Effector memory CD8-positive, alpha-beta T cell (primary cell): ENCODE measurements around the gene TLCD5.

Experiments used
- ATAC-seq: fragments of 150-1000 bp; cut with Tn5 transposase; replicated peaks from 2 replicates; pipeline ENCODE4 v1.10.0; 2021; ENCODE audit warnings: mild to moderate bottlenecking, moderate library complexity
- DNase-seq, 3 experiments: peaks; one replicate each; pipeline ENCODE4 v3.0.0; 2021
- H3K27ac Mint-ChIP-seq, 2 donors: one replicate each; pipeline ENCODE4 v1.8.0; 2022; ENCODE audit warnings: mild to moderate bottlenecking in 2 of 2, mixed read lengths in 2 of 2, moderate library complexity in 2 of 2
- H3K27me3 Mint-ChIP-seq, 2 donors: one replicate each; pipeline ENCODE4 v1.8.0; 2022; ENCODE audit warnings: mixed read lengths in 2 of 2
- H3K36me3 Mint-ChIP-seq: one replicate; pipeline ENCODE4 v1.8.0; 2022; ENCODE audit warnings: mild to moderate bottlenecking, moderate library complexity, mixed read lengths; ENCODE audit not compliant: insufficient read depth
- H3K4me1 Mint-ChIP-seq, 2 donors: one replicate each; pipeline ENCODE4 v1.8.0; 2022; ENCODE audit warnings: low read depth in 2 of 2, mixed read lengths in 2 of 2
- H3K4me3 Mint-ChIP-seq, 2 donors: one replicate each; pipeline ENCODE4 v1.8.0; 2022; ENCODE audit warnings: mild to moderate bottlenecking in 2 of 2, mixed read lengths in 2 of 2, moderate library complexity in 2 of 2
- H3K9me3 Mint-ChIP-seq, 2 donors: one replicate each; pipeline ENCODE4 v1.8.0; 2022; ENCODE audit warnings: mixed read lengths in 2 of 2

The TLCD5 gene

GRCh38 chr11:120352405-120352804 is 27.3 kb downstream of the TLCD5 start:
- DNase-seq (no peak), ATAC-seq (no peak)
- Mint-ChIP-seq H3K27ac (no peak overlapping the region), H3K9me3 (no peaks in the 10 kb centered on the region), H3K4me3 (no peak overlapping the region), H3K27me3 (peaks cover 47 to 72% of the 10 kb centered on the region in 2 donors), H3K36me3 (no peaks in the 10 kb centered on the region), H3K4me1 (peaks cover 0 to 4% of the 10 kb centered on the region in 2 donors)

DNA sequence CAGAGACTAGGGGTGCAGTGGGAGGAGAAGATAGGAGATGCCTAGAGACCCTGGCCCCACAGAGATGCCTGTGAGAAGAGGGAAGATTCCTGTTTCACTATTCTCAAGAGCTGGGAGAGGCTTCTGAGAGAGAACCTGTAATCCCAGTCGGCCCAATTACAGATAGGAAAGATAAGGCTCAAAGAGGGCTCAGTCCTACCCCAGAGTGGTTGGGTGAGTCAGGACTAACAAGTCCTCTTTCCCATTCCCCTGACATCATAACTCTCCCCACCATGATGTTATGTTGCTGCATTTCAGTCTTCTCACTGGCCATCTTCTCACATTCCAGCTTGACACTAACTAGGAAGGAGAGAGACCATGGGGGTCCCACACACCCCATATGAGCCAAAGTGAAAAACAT is 29.0 kb downstream of the TLCD5 start:
- DNase-seq (no peak), ATAC-seq (no peak)
- no peaks in the 10 kb centered on the region for H3K9me3 Mint-ChIP-seq
- H3K4me3 Mint-ChIP-seq: no peak overlapping the region
- no peak overlapping the region for H3K27ac Mint-ChIP-seq
- H3K4me1 Mint-ChIP-seq: no peaks in the 10 kb centered on the region
- peaks cover 47 to 67% of the 10 kb centered on the region in 2 donors for H3K27me3 Mint-ChIP-seq
- H3K36me3 Mint-ChIP-seq: no peaks in the 10 kb centered on the region

GRCh38 chr11:120354779-120355178 is 29.7 kb downstream of the TLCD5 start:
- no peaks in the 10 kb centered on the region for H3K9me3 Mint-ChIP-seq
- ATAC-seq (no peak), DNase-seq (no peak)
- H3K4me3 Mint-ChIP-seq: no peak overlapping the region
- H3K36me3 Mint-ChIP-seq: no peaks in the 10 kb centered on the region
- no peaks in the 10 kb centered on the region for H3K4me1 Mint-ChIP-seq
- H3K27ac Mint-ChIP-seq: no peak overlapping the region
- H3K27me3 Mint-ChIP-seq: peaks cover 40 to 60% of the 10 kb centered on the region in 2 donors

- Mint-ChIP-seq H3K4me3 (no peak overlapping the region), H3K27ac (no peak overlapping the region), H3K27me3 (peaks cover 23 to 39% of the 10 kb centered on the region in 2 donors), H3K4me1 (no peaks in the 10 kb centered on the region), H3K36me3 (no peaks in the 10 kb centered on the region), H3K9me3 (no peaks in the 10 kb centered on the region)
- no peak for ATAC-seq
- no peak for DNase-seq
Observed at GRCh38 chr11:120357620-120358019, 32.5 kb downstream of the TLCD5 start.

DNA sequence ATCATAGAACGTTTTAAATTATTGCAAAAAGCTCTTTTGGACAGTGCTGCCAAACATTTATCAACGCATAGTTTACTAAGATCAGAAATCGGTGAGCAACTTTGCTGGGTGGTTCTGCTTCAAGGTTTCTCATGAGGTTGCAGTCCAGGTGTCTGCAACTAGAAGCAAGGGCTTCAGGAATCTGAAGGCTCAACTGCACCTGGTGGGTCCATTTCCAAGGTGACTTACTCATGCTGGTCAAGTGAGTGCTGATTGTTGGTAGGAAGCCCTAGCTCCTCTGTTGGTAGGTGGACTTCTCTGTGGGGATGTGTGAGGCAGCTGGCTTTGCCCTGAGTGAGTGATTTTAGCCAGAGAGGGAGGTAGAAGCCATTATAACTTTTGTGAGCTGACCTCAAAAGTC is 33.6 kb downstream of the TLCD5 start:
- no peak overlapping the region for H3K4me3 Mint-ChIP-seq
- H3K4me1 Mint-ChIP-seq: no peaks in the 10 kb centered on the region
- no peaks in the 10 kb centered on the region for H3K9me3 Mint-ChIP-seq

DNA sequence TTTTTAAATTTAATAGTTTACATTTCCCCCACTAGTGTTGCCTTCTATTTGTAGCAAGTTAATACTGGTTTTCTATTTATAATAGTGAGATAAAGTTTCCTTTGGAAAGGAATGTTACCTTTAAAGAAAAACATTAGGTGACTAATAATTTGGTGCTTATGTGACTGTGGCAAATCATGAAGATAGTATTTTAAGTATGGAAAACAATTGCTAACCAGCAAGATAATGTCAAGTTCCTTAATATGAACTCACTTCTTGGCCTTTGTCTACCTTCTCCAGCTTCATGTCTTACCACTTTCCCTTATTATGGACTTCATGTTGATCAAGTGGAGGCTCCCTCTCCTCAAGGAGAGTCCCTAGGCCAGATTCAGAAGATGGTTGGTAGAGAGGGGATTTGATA is 38.3 kb downstream of the TLCD5 start:
- H3K4me3 Mint-ChIP-seq: no peak overlapping the region
- no peak for DNase-seq
- no peaks in the 10 kb centered on the region for H3K9me3 Mint-ChIP-seq
- H3K27me3 Mint-ChIP-seq: no peaks in the 10 kb centered on the region
- H3K4me1 Mint-ChIP-seq: no peaks in the 10 kb centered on the region
- no peak overlapping the region for H3K27ac Mint-ChIP-seq
- no peak for ATAC-seq
- no peaks in the 10 kb centered on the region for H3K36me3 Mint-ChIP-seq

More for the DNA sequence above, 33.6 kb downstream of the TLCD5 start:
- ATAC-seq (no peak), DNase-seq (no peak)
- no peaks in the 10 kb centered on the region for H3K36me3 Mint-ChIP-seq
- H3K27me3 Mint-ChIP-seq: peaks cover 20 to 28% of the 10 kb centered on the region in 2 donors
- no peak overlapping the region for H3K27ac Mint-ChIP-seq

GRCh38 chr11:120365512-120365911 is 40.4 kb downstream of the TLCD5 start:
- ATAC-seq: no peak
- no peak for DNase-seq
- H3K9me3 Mint-ChIP-seq: no peaks in the 10 kb centered on the region
- H3K27ac Mint-ChIP-seq: no peak overlapping the region
- H3K4me3 Mint-ChIP-seq: no peak overlapping the region
- no peaks in the 10 kb centered on the region for H3K4me1 Mint-ChIP-seq
- no peaks in the 10 kb centered on the region for H3K27me3 Mint-ChIP-seq
- no peaks in the 10 kb centered on the region for H3K36me3 Mint-ChIP-seq

GRCh38 chr11:120372296-120372695 is 47.2 kb downstream of the TLCD5 start:
- H3K4me3 Mint-ChIP-seq: no peak overlapping the region
- H3K4me1 Mint-ChIP-seq: no peaks in the 10 kb centered on the region
- no peaks in the 10 kb centered on the region for H3K9me3 Mint-ChIP-seq
- H3K27ac Mint-ChIP-seq: no peak overlapping the region
- ATAC-seq (no peak), DNase-seq (no peak)
- H3K36me3 Mint-ChIP-seq: no peaks in the 10 kb centered on the region
- H3K27me3 Mint-ChIP-seq: no peaks in the 10 kb centered on the region

DNA sequence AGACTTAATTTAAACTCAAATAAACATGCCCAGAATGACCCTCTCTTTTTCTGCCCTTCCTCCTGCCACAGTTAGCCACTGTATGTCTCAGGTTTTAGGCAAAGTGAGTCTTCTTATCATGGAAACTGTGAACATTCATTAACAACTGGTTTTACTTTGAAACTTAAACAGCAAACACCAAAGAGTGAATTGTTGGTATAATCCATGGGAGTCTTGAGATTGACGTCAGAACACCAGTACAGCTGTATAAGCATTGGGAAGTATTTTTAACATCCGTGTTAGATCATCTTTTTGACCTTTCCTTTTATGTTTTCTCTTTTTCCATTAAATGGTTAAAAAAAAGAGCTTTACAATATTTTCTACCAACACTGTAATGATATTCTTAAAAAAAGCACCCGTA is 50.0 kb downstream of the TLCD5 start:
- no peak for DNase-seq
- peaks cover 0 to 9% of the 10 kb centered on the region in 2 donors for H3K9me3 Mint-ChIP-seq

DNA sequence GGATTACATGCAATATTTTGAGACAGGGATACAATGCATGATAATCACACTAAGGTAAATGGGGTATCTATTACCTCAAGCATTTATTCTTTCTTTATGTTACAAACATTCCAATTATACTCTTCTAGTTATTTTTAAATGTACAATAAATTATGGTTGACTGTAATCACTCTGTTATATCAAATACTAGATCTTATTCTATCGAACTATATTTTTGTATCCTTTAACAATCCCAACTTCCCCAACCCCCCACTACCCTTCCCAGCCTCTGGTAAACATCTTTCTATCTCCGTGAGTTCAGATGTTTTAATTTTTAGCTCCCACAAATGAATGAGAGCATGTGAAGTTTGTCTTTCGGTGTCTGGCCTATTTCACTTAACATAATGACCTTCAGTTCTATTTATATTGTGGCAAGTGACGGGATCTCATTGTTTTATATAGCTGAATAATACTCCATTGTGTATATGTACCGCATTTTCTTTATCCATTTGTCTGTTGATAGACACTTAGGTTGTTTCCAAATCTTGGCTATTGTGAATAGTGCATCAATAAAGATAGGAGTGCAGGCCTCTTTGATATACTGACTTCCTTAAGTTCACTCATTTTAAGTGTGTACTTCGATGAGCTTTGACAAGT is 51.6 kb downstream of the TLCD5 start:
- H3K9me3 Mint-ChIP-seq: peaks cover 0 to 9% of the 10 kb centered on the region in 2 donors
- no peak overlapping the region for H3K4me3 Mint-ChIP-seq
- no peak overlapping the region for H3K27ac Mint-ChIP-seq
- H3K4me1 Mint-ChIP-seq: peaks cover 0 to 7% of the 10 kb centered on the region in 2 donors
- no peaks in the 10 kb centered on the region for H3K36me3 Mint-ChIP-seq
- ATAC-seq (no peak), DNase-seq (no peak)
- peaks cover 12 to 19% of the 10 kb centered on the region in 2 donors for H3K27me3 Mint-ChIP-seq

More for the DNA sequence above, 50.0 kb downstream of the TLCD5 start:
- H3K27ac Mint-ChIP-seq: no peak overlapping the region
- no peak for ATAC-seq
- H3K4me3 Mint-ChIP-seq: no peak overlapping the region
- peaks cover 0 to 12% of the 10 kb centered on the region in 2 donors for H3K27me3 Mint-ChIP-seq
- H3K36me3 Mint-ChIP-seq: no peaks in the 10 kb centered on the region
- no peaks in the 10 kb centered on the region for H3K4me1 Mint-ChIP-seq

- H3K27me3 Mint-ChIP-seq: peaks cover 26 to 30% of the 10 kb centered on the region in 2 donors
- peaks cover 6 to 8% of the 10 kb centered on the region in 2 donors for H3K4me1 Mint-ChIP-seq
- no peak for DNase-seq
- H3K9me3 Mint-ChIP-seq: peaks cover 0 to 9% of the 10 kb centered on the region in 2 donors
- H3K27ac Mint-ChIP-seq: no peak overlapping the region
- no peaks in the 10 kb centered on the region for H3K36me3 Mint-ChIP-seq
- H3K4me3 Mint-ChIP-seq: no peak overlapping the region
- ATAC-seq: no peak
Observed at GRCh38 chr11:120378474-120378873, 53.4 kb downstream of the TLCD5 start.

- ATAC-seq (no peak), DNase-seq (no peak)
- Mint-ChIP-seq H3K27ac (no peak overlapping the region), H3K4me3 (no peak overlapping the region), H3K27me3 (peaks cover 37 to 44% of the 10 kb centered on the region in 2 donors), H3K9me3 (peaks cover 0 to 9% of the 10 kb centered on the region in 2 donors), H3K36me3 (no peaks in the 10 kb centered on the region), H3K4me1 (peaks cover 6 to 12% of the 10 kb centered on the region in 2 donors)
Observed at GRCh38 chr11:120381401-120381800, 56.3 kb downstream of the TLCD5 start.
